WTC11 (cell line): ENCODE data around the gene SCN4B. TPM values are rescaled to one million over a fixed set of nuclear protein-coding genes. Genes with fewer than 3 reads are reported as not detected.

ENCODE experiments used
- ATAC-seq: fragments of 200-7000 bp; cut with Tn5 transposase; 2 replicates; pipeline ENCODE4 v1.10.0; 2021; ENCODE audit warnings: mild to moderate bottlenecking, moderate library complexity
- CTCF ChIA-PET: fragments of 300-600 bp; sonication (Branson Sonifier 250); formaldehyde crosslinking; loops from one replicate; lab custom pipeline; 2021; ENCODE audit warnings: antibody characterized with exemption; lab: Charles Lee
- POLR2A ChIA-PET: fragments of 350-600 bp; sonication (Branson Sonifier 250); formaldehyde crosslinking; loops from one replicate; lab custom pipeline; 2021; ENCODE audit warnings: antibody characterized with exemption; lab: Charles Lee
- DNase-seq: peaks from one replicate; pipeline ENCODE4 v3.0.0; 2021; ENCODE audit warnings: low spot score
- H3K27ac Mint-ChIP-seq: 2 replicates; pipeline ENCODE4 v1.8.0; 2021; ENCODE audit warnings: mixed read lengths
- H3K27me3 Mint-ChIP-seq: 2 replicates; pipeline ENCODE4 v1.8.0; 2021; ENCODE audit warnings: low read depth, mild to moderate bottlenecking, moderate library complexity, mixed read lengths
- H3K36me3 Mint-ChIP-seq: 2 replicates; pipeline ENCODE4 v1.8.0; 2021; ENCODE audit warnings: mixed read lengths
- H3K4me1 Mint-ChIP-seq: 2 replicates; pipeline ENCODE4 v1.8.0; 2022; ENCODE audit warnings: mixed read lengths
- H3K4me3 Mint-ChIP-seq: 2 replicates; pipeline ENCODE4 v1.8.0; 2021; ENCODE audit warnings: mild to moderate bottlenecking, moderate library complexity, mixed read lengths
- H3K9me3 Mint-ChIP-seq: 2 replicates; pipeline ENCODE4 v1.8.0; 2021; ENCODE audit warnings: mixed read lengths
- ATF1 ChIP-seq: sonication (generic); formaldehyde crosslinking; IDR thresholded peaks from 2 replicates; pipeline ENCODE4 v1.8.1; 2023; ENCODE audit warnings: mild to moderate bottlenecking, moderate library complexity, missing genetic modification reagents
- ATF3 ChIP-seq: sonication (generic); formaldehyde crosslinking; conservative IDR thresholded peaks from 2 replicates; pipeline ENCODE4 v1.8.1; 2022; ENCODE audit warnings: mild to moderate bottlenecking, missing genetic modification reagents
- ESRRA ChIP-seq: sonication (generic); formaldehyde crosslinking; IDR thresholded peaks from 2 replicates; pipeline ENCODE4 v1.8.1; 2022; ENCODE audit warnings: mild to moderate bottlenecking, missing genetic modification reagents, borderline replicate concordance
- GRHL2 ChIP-seq: fragments of 250-450 bp; sonication (Bioruptor Pico); IDR thresholded peaks from 2 replicates; pipeline ENCODE4 v1.8.0; 2022; ENCODE audit warnings: mild to moderate bottlenecking, moderate library complexity; ENCODE audit not compliant: insufficient replicate concordance, severe bottlenecking
- GTF2I ChIP-seq: fragments of 250-450 bp; sonication (Bioruptor Pico); conservative IDR thresholded peaks from 2 replicates; pipeline ENCODE4 v1.4.0; 2021; ENCODE audit warnings: mild to moderate bottlenecking
- IRF1 ChIP-seq: sonication (generic); formaldehyde crosslinking; IDR thresholded peaks from 2 replicates; pipeline ENCODE4 v1.8.0; 2023; ENCODE audit warnings: missing genetic modification reagents
- MAX ChIP-seq: sonication (generic); formaldehyde crosslinking; IDR thresholded peaks from 2 replicates; pipeline ENCODE4 v1.8.0; 2022; ENCODE audit warnings: mild to moderate bottlenecking, missing genetic modification reagents
- MLX ChIP-seq: sonication (generic); formaldehyde crosslinking; IDR thresholded peaks from 2 replicates; pipeline ENCODE4 v1.8.1; 2023; ENCODE audit warnings: mild to moderate bottlenecking, missing genetic modification reagents, moderate library complexity
- MYBL2 ChIP-seq: sonication (generic); formaldehyde crosslinking; IDR thresholded peaks from 2 replicates; pipeline ENCODE4 v1.8.1; 2023; ENCODE audit warnings: mild to moderate bottlenecking, moderate library complexity, missing genetic modification reagents
- NFYB ChIP-seq: sonication (generic); formaldehyde crosslinking; conservative IDR thresholded peaks from 2 replicates; pipeline ENCODE4 v1.8.0; 2022; ENCODE audit warnings: low read depth, missing genetic modification reagents
- NR3C1 ChIP-seq: sonication (generic); formaldehyde crosslinking; conservative IDR thresholded peaks from 2 replicates; pipeline ENCODE4 v1.8.1; 2023; ENCODE audit warnings: low read depth, mild to moderate bottlenecking, missing genetic modification reagents
- SP1 ChIP-seq: sonication (generic); formaldehyde crosslinking; conservative IDR thresholded peaks from 2 replicates; pipeline ENCODE4 v1.8.1; 2022; ENCODE audit warnings: missing genetic modification reagents
- STAT6 ChIP-seq: sonication (generic); formaldehyde crosslinking; conservative IDR thresholded peaks from 2 replicates; pipeline ENCODE4 v1.8.1; 2023; ENCODE audit warnings: mild to moderate bottlenecking, low read depth, missing genetic modification reagents, moderate library complexity
- TP53 ChIP-seq: sonication (generic); formaldehyde crosslinking; IDR thresholded peaks from 2 replicates; pipeline ENCODE4 v1.8.1; 2023; ENCODE audit warnings: mild to moderate bottlenecking, missing genetic modification reagents
- USF2 ChIP-seq: sonication (generic); formaldehyde crosslinking; IDR thresholded peaks from 2 replicates; pipeline ENCODE4 v1.8.1; 2023; ENCODE audit warnings: mild to moderate bottlenecking, missing genetic modification reagents, moderate library complexity
- ZBTB21 ChIP-seq: sonication (generic); formaldehyde crosslinking; IDR thresholded peaks from 2 replicates; pipeline ENCODE4 v1.8.1; 2023; ENCODE audit warnings: mild to moderate bottlenecking, missing genetic modification reagents, borderline replicate concordance
- ZMAT4 ChIP-seq: fragments of 250-450 bp; sonication (Bioruptor Pico); IDR thresholded peaks from 2 replicates; pipeline ENCODE4 v1.9.0; 2021; ENCODE audit warnings: mild to moderate bottlenecking
- ZNF219 ChIP-seq: sonication (generic); formaldehyde crosslinking; IDR thresholded peaks from 2 replicates; pipeline ENCODE4 v1.8.0; 2023; ENCODE audit warnings: missing genetic modification reagents, mild to moderate bottlenecking, borderline replicate concordance
- ZNF263 ChIP-seq: sonication (generic); formaldehyde crosslinking; IDR thresholded peaks from 2 replicates; pipeline ENCODE4 v1.8.1; 2022; ENCODE audit warnings: low read depth, mild to moderate bottlenecking, moderate library complexity, missing genetic modification reagents
- ZNF425 ChIP-seq: fragments of 250-450 bp; sonication (Bioruptor Pico); conservative IDR thresholded peaks from 2 replicates; pipeline ENCODE4 v1.9.0; 2021; ENCODE audit warnings: mild to moderate bottlenecking
- ZNF532 ChIP-seq: fragments of 250-450 bp; sonication (Bioruptor Pico); IDR thresholded peaks from 2 replicates; pipeline ENCODE4 v1.9.0; 2021; ENCODE audit warnings: mild to moderate bottlenecking, borderline replicate concordance
- total RNA-seq: library from RNA; stranded (reverse); gene quantifications from 3 replicates; pipeline ENCODE4 v1.2.3, GENCODE V29; 2021

The SCN4B gene
- total RNA-seq, 1 experiment from 2014 or later: 4.4 TPM

- no peak for TF ChIP-seq MLX (CRISPR knock-in tag)
- no peak for TF ChIP-seq USF2 (CRISPR knock-in tag)
- TF ChIP-seq GTF2I (CRISPR knock-in tag): no peak
- TF ChIP-seq ESRRA (CRISPR knock-in tag): no peak
- no peak for TF ChIP-seq ZBTB21
- no peak for TF ChIP-seq NFYB (CRISPR knock-in tag)
- TF ChIP-seq TP53: no peak
- TF ChIP-seq STAT6 (CRISPR knock-in tag): no peak
- TF ChIP-seq ZNF219 (CRISPR knock-in tag): no peak
- TF ChIP-seq ATF3: no peak
Observed at GRCh38 chr11:118149493-118149892, 3.1 kb downstream of the SCN4B start (continued).

- H3K27ac Mint-ChIP-seq: no peak overlapping the region
- TF ChIP-seq ZNF425 (CRISPR knock-in tag) (no peak), ATF3 (no peak), GRHL2 (CRISPR knock-in tag) (no peak), NR3C1 (CRISPR knock-in tag) (no peak), SP1 (CRISPR knock-in tag) (no peak), MYBL2 (CRISPR knock-in tag) (no peak), ZNF263 (no peak), ZMAT4 (no peak), ZNF532 (no peak), ATF1 (CRISPR knock-in tag) (no peak), MAX (CRISPR knock-in tag) (no peak), IRF1 (no peak)
- POLR2A ChIA-PET: no interaction called here
- CTCF ChIA-PET: interaction anchor here (0.6 to 9.0 kb wide), 6 partner anchors 22 to 205 kb away, joined by 3 to 153 read pairs (median 4); no protein-coding TSS in a partner anchor
- no peaks in the 10 kb centered on the region for H3K36me3 Mint-ChIP-seq
- peaks cover 42% of the 10 kb centered on the region for H3K4me1 Mint-ChIP-seq
- H3K9me3 Mint-ChIP-seq: no peaks in the 10 kb centered on the region
- no peak for DNase-seq
- H3K4me3 Mint-ChIP-seq: no peak overlapping the region
- H3K27me3 Mint-ChIP-seq: peaks cover 77% of the 10 kb centered on the region
- no peak for ATAC-seq
Observed at GRCh38 chr11:118148856-118149255, 3.8 kb downstream of the SCN4B start.
